RWPE1 (cell line): ENCODE results near the gene HASPIN.

Source experiments
- CTCF ChIA-PET: fragments of 350-600 bp; sonication (Branson Sonifier 250); formaldehyde crosslinking; extraction: SDS; loops from one replicate; lab custom pipeline; 2021; lab: Yijun Ruan, JAX
- POLR2A ChIA-PET: fragments of 400-600 bp; formaldehyde crosslinking; extraction: SDS; loops from one replicate; lab custom pipeline; 2020; ENCODE audit warnings: antibody characterized with exemption; ENCODE audit not compliant: low non-redundant PET; lab: Yijun Ruan, JAX
- DNase-seq: peaks from one replicate; pipeline ENCODE4 v3.0.0; 2012; ENCODE audit warnings: low spot score
- H3K27ac ChIP-seq: fragments of 450-650 bp; 2 replicates; pipeline ENCODE4 v1.5.1; 2017
- TF ChIP-seq, protein P1 (sequence below): fragments of 450-650 bp; conservative IDR thresholded peaks from 2 replicates; pipeline ENCODE4 v1.5.1; 2017; ENCODE audit warnings: low read depth, mild to moderate bottlenecking

The HASPIN gene

DNA sequence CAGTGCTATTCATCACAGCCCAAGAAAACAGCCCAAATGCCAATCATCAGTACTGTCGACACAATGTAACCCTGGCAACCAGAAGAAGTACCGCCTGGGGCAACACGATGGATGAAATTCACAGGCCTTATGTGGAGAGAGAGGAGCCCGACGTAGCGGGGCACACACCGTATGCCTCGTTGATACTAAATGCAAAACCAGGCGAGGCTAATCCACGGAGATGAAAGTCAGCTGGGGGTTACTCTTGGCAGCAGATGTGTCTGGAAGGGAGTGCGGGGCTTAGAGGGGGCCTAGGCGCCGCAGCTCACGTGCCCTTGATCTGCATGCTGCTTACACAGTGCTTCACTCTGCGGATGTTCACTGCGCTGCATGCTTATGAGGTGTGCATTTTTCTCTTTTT lies 47.4 kb downstream of the HASPIN start:
- DNase-seq = no peak
- TF ChIP-seq, protein P1, sequence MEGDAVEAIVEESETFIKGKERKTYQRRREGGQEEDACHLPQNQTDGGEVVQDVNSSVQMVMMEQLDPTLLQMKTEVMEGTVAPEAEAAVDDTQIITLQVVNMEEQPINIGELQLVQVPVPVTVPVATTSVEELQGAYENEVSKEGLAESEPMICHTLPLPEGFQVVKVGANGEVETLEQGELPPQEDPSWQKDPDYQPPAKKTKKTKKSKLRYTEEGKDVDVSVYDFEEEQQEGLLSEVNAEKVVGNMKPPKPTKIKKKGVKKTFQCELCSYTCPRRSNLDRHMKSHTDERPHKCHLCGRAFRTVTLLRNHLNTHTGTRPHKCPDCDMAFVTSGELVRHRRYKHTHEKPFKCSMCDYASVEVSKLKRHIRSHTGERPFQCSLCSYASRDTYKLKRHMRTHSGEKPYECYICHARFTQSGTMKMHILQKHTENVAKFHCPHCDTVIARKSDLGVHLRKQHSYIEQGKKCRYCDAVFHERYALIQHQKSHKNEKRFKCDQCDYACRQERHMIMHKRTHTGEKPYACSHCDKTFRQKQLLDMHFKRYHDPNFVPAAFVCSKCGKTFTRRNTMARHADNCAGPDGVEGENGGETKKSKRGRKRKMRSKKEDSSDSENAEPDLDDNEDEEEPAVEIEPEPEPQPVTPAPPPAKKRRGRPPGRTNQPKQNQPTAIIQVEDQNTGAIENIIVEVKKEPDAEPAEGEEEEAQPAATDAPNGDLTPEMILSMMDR = no peak
- CTCF ChIA-PET = interaction anchor here (1.4 kb wide), 1 partner anchor 33 kb away, joined by 3 read pairs; no protein-coding TSS in a partner anchor
- POLR2A ChIA-PET = no interaction called here
- H3K27ac ChIP-seq = no peak overlapping the region

DNA sequence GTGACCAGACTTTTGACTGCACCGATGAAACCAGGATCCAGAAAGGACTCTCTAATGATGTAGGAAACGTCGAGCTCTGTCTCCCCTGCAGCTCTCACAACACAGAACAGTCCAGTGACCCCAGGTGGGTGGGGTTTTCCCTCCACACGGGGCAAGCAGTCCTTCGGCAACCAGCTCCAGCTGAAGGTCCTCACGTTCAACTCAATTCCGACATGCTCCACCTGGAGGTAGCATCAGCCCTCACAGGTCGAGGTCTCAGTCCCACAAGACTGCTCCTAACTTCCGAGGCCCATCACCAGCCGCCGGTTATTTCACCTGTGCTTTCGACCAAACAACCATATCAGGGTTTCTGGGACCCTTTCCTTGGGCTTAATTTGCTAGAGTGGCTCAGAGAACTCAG lies 49.1 kb downstream of the HASPIN start:
- H3K27ac ChIP-seq = no peak overlapping the region
- TF ChIP-seq, protein P1 = no peak

DNA sequence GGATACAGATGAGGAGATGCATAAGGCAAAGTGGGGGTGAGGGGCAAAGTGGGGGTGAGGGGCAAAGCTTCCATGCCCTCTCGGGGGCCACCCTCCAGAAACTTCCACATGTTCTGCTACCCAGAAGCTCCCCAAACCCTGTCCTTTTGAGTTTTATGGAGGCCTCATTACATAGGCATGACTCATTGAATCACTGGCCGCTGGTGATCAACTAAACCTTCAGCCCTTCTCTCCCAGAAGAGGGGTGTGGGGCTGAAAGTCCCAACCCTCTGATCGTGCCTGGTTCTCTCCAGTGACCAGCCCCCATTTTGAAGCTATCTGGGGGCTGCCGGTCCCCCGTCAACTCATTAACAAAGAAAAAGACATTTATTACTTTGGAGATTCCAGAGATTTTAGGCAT lies 49.8 kb downstream of the HASPIN start:
- TF ChIP-seq, protein P1 = no peak
- DNase-seq = peak; percentile 27
- H3K27ac ChIP-seq = no peak overlapping the region
- POLR2A ChIA-PET = no interaction called here
- CTCF ChIA-PET = interaction anchor here (0.9 kb wide), 1 partner anchor 14 kb away, joined by 3 read pairs; no protein-coding TSS in a partner anchor

More for the DNA sequence above, 49.1 kb downstream of the HASPIN start:
- no peak for DNase-seq
- ChIA-PET CTCF (interaction anchor here (0.6 to 0.9 kb wide), 2 partner anchors 13 to 38 kb away, joined by 3 read pairs; no protein-coding TSS in a partner anchor), POLR2A (no interaction called here)

DNA sequence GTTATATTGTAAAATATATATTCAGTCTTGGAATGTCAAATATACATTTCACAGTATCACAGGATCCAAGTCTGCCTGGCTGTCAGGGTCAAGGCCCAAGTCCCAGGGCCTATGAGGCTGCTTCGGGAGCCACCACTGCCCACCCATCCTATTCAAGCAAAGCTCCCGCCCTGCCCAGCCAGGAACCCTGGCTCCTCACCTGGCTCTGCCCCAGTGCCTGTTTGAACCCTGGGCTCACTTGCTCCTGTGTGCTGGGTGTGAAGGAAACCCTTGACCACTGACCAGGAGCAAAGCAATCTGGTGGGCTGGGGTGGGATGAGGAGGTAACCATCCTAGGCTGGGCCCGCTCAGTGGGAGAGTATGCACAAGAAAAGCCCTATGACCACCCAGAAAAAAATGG lies 50.3 kb downstream of the HASPIN start:
- ChIA-PET CTCF (interaction anchor here (0.9 kb wide), 1 partner anchor 14 kb away, joined by 3 read pairs; no protein-coding TSS in a partner anchor), POLR2A (no interaction called here)
- TF ChIP-seq, protein P1 = no peak
- H3K27ac ChIP-seq = no peak overlapping the region
- no peak for DNase-seq
